GM19238 (cell line): ENCODE data around the gene PIK3C2B.
"Not testable (repeated sequence)": the region's sequence is repeated elsewhere in the genome, so short reads cannot be mapped to it uniquely, and the experiment has no call there.

Experiments
- DNase-seq: peaks from one replicate; pipeline ENCODE4 v3.0.0; 2011; ENCODE audit warnings: low spot score; ENCODE audit not compliant: insufficient read length

Gene PIK3C2B, protein sequence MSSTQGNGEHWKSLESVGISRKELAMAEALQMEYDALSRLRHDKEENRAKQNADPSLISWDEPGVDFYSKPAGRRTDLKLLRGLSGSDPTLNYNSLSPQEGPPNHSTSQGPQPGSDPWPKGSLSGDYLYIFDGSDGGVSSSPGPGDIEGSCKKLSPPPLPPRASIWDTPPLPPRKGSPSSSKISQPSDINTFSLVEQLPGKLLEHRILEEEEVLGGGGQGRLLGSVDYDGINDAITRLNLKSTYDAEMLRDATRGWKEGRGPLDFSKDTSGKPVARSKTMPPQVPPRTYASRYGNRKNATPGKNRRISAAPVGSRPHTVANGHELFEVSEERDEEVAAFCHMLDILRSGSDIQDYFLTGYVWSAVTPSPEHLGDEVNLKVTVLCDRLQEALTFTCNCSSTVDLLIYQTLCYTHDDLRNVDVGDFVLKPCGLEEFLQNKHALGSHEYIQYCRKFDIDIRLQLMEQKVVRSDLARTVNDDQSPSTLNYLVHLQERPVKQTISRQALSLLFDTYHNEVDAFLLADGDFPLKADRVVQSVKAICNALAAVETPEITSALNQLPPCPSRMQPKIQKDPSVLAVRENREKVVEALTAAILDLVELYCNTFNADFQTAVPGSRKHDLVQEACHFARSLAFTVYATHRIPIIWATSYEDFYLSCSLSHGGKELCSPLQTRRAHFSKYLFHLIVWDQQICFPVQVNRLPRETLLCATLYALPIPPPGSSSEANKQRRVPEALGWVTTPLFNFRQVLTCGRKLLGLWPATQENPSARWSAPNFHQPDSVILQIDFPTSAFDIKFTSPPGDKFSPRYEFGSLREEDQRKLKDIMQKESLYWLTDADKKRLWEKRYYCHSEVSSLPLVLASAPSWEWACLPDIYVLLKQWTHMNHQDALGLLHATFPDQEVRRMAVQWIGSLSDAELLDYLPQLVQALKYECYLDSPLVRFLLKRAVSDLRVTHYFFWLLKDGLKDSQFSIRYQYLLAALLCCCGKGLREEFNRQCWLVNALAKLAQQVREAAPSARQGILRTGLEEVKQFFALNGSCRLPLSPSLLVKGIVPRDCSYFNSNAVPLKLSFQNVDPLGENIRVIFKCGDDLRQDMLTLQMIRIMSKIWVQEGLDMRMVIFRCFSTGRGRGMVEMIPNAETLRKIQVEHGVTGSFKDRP (N-terminal part only)

DNA sequence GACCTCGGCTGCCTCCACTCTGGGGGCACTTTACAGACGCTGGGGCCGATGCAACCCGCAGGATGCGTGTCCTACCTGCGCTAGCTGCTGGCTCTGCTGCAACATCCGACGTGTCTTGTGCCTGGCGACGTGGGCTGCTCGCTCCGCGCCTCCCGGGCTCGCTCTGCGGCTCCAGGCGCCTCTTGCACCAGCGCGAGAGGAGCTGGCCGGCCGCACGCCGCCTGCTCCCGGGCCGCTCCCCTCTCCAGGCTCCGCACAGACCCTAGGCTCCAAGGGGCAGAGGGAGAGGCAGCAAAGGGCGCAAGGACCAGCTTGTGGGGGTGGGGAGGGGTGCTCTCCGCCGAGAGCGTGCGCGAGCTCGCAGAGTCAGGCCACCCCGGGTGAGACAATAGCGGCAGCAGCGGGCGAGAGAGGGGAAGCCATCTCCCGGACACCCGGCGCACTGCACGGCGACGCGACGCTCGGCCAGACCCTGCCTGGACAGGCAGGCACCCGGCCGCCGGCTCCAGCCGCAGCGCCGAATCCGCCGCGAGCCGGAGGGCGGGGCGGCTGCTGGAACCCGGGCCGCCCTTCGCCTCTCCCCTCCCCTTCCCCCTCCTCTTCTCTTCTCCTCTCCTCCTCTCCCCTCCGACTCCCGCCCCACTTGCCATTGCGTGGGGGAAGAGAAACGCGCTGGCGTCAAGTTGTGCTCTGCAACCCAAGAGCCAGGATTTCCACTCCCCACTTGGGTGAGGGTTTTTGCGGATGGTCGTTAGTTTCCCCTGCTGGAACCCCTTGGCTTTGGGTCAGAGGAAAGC is at the start of gene PIK3C2B:
Gene PIK3C2B (minus strand): TSS at position 525 of the 797 bp plus-strand sequence. CDS start 25,003 bp downstream, outside the sequence.
- peak; percentile 81 for DNase-seq

- no peak for DNase-seq
These were observed 49.7 kb upstream of the PIK3C2B start for GRCh38 chr1:204544321-204544720.

- DNase-seq, result no peak
These were observed 47.0 kb upstream of the PIK3C2B start for GRCh38 chr1:204541626-204542025.

- no peak for DNase-seq
These were observed 38.2 kb upstream of the PIK3C2B start for GRCh38 chr1:204532832-204533231.

DNA sequence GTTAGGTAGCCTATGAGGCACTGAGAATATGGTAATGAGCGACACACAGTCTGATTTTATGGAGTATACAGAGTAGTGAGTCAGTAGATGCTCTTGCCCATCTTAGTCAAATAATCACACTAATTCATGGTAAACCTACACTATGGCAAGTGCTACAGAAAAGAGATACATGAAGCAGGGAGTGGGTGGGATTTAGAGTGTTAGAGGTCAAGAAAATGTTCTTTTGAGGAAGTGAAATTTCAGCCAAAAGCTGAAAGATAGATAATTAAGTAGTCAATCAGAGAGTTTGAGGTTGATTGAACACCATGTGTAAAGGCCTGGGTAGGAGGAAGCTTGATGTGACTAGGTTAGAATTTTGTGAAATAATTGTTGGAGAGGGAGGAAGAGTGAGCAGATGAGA is 36.3 kb upstream of the PIK3C2B start:
- peak; percentile 37 for DNase-seq

GRCh38 chr1:204529371-204529895 is 34.8 kb upstream of the PIK3C2B start:
- DNase-seq, result no peak

GRCh38 chr1:204528677-204529076 is 34.1 kb upstream of the PIK3C2B start:
- DNase-seq, result no peak

DNA sequence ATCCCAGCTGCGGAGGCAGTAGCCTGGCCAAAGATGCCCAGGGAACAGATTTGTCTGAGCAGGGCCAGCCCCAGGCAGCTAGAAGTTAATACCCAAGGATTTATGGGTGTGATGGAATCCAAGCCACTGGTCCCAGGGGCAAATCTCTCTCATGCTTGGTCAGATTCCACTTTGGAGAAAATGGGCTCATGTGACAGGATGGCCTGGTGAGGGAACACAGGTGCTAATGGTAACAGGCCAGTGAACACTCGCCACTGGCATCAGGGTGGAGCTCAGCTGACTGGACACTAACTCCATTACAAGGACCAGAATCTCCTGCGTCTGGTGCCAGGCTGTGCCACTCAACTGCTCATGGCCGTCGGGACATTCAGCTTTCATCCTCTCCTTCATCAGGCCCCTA is 33.6 kb upstream of the PIK3C2B start:
- no peak for DNase-seq

DNA sequence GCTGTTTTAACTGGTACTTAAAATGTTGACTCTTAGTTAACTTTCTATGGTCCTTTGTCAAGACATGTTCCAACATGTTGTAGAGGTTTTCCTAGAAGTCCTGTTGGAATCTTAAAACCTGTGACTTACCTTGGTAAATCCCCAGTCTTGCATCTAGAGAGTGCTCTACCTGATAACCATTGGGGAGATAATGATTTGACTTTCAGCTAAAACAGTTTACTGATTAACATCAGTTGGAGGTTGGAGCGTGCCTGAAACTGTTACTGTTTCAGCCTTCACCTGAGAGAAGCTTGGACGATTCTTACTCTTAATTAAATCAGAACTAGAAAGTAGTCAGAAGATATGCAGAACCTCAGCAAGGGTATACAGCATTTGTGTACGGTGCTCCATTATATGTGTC is 30.4 kb upstream of the PIK3C2B start:
- DNase-seq, result no peak

DNA sequence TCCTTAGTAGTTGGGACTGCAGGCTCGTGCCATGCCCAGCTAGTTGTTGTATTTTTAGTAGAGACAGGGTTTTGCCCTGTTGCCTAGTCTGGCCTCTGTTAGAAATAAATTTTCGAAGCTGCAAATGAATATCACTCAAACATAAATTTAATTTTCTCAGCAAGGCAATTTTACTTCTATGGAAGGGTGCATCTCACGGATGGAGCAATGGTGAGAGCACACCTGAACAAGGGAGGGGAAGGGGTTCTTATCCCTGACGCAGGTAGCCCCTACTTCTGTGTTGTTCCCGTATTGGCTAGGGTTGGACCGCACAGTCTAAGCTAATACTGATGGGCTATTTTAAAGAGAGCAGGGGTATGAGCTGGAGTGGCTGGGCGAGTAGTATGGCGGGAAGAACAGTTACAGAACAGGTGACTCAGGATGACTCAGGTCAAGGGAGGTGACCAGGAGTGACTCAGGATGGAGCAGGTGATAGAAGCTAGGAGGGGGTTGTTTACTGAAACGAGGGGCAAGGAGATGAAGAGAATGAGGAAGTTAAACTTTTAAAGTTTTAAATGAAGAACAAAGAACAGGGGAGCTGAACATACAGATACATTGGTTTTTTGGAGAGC is 29.1 kb upstream of the PIK3C2B start:
- no peak for DNase-seq

DNA sequence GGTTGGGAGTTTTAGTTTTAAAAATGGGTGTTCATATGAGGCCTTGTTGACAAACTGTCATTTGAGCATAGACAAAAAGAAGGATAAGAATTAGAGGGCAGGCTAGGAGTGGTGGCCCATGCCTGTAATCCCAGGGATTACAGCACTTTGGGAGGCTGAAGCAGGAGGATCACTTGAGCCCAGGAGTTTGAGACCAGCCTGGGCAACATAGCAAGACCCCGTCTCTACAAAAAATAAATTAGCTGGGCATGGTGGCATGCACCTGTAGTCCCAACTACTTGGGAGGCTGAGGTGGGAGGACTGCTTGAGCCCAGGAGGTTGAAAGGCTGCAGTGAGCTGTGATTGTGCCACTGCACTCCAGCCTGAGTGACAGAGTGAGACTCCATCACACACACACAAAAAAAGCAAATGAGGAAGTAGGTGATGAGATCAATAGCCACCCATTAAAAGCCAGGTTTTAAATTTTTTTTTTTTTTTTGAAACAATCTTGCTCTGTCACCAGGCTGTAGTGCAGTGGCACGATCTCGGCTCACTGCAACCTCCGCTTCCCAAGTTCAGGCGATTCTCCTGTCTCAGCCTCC is 27.4 kb upstream of the PIK3C2B start:
- DNase-seq, result not testable (repeated sequence)

DNA sequence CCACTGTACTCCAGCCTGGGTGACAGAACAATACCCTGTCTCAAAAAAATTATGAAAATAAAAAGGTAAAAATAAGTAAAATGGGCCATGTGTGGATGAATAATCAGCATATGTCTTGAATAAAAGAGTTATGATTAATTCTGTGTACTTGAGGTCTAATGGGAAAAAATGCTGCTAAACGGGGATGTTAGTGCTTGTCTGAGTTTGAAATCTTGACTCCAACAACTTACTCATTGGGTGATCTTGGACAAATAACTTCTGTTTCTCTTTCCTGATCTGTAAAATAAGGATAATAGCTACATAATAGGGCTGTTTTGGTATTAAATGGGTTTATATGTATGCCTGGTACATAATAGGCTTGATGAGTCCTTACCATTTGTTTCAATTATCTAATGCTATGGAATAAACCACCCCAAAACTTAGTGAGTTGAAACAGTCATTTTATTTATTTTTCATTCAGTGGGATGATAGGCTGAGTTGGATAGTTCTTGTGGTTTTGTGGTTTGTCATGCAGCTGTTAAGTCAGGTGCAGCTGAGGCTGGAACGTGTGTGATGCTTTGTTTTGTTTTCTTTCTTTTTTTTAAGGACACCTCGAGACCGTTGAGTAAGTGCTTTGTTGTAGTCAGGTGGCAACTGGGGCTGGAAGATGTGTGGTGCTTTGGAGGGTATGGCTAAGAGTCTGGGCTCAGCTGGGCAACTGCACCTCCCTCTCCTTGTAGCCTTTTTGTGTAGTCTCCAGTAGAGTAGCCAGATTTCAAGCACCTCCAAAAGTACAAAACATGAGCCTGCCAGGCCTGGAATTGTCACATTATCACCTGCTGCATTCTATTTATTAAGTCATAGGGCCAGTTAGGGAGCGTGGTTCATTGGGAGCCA is 26.5 kb upstream of the PIK3C2B start:
- no peak for DNase-seq

DNA sequence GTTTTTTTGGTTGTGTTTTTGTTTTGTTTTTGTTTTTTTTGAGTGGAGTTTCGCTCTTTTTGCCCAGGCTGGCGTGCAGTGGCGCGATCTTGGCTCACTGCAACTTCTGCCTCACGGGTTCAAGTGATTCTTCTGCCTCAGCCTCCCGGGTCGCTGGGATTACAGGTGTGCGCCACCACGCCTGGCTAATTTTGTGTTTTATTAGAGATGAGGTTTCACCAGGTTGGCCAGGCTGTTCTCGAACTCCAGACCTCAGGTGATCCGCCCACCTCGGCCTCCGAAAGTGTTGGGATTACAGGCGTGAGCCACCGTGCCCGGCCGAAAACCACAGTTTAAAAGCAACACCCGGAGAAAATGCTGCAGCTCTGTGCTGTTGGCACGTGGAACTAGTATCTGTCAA is 22.8 kb upstream of the PIK3C2B start:
- DNase-seq, result not testable (repeated sequence)

GRCh38 chr1:204516180-204516879 is 21.7 kb upstream of the PIK3C2B start, which contains the start of gene MDM4:
Gene MDM4 (plus strand): TSS chr1:204516406. CDS start chr1:204525519, 9,113 bp downstream.
- DNase-seq, result peak; percentile 67

DNA sequence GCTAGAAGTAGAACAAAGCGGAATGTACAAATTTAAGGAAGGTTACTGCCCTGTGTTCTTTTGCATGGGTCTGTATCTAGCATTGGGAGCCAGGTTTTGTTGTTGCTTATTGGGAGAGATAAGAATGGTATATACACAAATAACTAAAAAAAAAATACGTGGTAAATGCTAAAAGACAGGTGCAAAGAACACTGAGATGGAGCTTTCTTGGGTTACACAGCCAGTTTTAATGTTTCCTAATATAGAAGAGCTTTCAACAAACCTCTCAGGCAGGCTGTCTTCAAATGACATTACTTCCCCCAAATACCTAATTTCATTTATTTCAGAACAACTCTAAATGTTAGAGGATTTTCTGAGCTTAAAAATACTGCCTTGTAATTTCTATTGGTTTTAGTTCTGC is 20.2 kb upstream of the PIK3C2B start:
- DNase-seq, result no peak

DNA sequence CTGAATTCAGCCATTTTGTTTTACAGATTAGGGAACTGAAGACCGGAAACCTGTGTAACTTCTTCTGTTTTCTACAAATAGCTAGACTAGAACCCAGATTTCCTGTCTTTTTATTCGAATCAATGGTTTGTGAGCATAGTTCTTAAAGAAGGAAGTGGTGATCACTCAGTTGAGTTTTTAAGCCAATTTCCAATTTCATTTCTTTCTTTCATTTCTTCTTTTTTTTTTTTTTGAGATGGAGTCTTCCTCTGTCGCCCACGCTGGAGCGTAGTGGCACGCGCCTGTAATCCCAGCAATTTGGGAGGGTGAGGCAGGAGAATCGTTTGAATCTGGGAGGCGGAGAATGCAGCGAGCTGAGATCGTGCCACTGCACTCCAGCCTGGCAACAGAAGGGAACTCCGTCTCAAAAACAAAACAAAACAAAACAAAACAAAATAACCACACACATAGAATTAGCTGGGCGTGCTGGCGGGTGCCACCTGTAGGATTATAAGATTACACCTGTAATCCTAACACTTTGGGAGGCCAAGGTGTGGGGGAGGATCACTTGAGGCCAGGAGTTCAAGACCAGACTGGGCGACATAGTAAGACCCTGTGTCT is 18.6 kb upstream of the PIK3C2B start:
- DNase-seq, result no peak

DNA sequence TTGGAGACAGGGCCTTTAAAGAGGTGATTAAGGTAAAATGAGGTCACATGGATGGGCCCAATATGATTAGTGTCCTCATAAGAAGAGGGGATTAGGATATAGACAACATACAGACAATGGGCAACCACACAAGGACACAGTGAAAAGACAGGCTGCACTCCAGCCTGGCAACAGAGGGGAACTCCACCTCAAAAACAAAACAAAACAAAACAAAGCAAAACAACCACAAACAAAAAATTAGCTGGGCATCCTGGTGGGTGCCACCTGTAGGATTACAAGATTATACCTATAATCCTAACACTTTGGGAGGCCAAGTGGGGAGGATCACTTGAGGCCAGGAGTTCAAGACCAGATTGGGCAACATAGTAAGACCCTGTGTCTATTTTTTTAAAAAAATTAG is 16.8 kb upstream of the PIK3C2B start:
- DNase-seq, result no peak

DNA sequence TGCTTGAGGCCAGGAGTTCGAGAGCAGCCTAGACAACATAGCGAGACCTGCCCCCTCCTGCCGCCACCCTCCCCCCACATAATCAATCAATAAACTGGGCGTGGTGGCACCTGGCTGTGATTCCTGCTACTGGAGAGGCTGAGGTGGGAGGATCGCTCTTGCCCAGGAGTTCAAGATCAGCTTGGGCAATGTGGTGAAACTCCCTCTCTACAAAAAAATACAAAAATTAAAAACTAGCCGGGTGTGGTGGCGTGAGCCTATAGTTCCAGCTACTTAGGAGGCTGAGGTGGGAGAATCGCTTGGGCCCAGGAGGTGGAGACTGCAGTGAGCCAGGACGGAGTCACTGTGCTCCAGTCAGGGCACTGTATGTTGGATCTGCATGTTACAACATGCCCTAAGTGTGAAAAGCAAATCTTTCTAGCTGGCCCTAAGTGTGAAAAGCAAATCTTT is 14.6 kb upstream of the PIK3C2B start:
- DNase-seq, result no peak
